Activated CD8-positive, alpha-beta T cell treated with anti-CD3 and anti-CD28 coated beads for 36 hours (primary cell): ENCODE measurements around the gene TMEM150B. TPM values are rescaled to one million over a fixed set of nuclear protein-coding genes. Genes with fewer than 3 reads are reported as not detected.

Experiments used
- ATAC-seq: fragments of 200-7000 bp; cut with Tn5 transposase; one replicate; pipeline ENCODE4 v1.10.0; 2021; ENCODE audit warnings: mild to moderate bottlenecking, moderate library complexity
- CTCF ChIA-PET: fragments of 350-600 bp; sonication (Branson Sonifier 250); formaldehyde crosslinking; loops from one replicate; lab custom pipeline; 2021; ENCODE audit warnings: antibody characterized with exemption; lab: Charles Lee
- POLR2A ChIA-PET: fragments of 350-600 bp; sonication (Branson Sonifier 250); formaldehyde crosslinking; loops from one replicate; lab custom pipeline; 2021; ENCODE audit warnings: antibody characterized with exemption; lab: Charles Lee
- DNase-seq: peaks from one replicate; pipeline ENCODE4 v3.0.0-alpha.2; 2020
- H3K27ac Mint-ChIP-seq: one replicate; pipeline ENCODE4 v1.8.0; 2021; ENCODE audit warnings: mild to moderate bottlenecking, mixed read lengths
- H3K27me3 Mint-ChIP-seq: one replicate; pipeline ENCODE4 v1.8.0; 2021; ENCODE audit warnings: mixed read lengths
- H3K36me3 Mint-ChIP-seq: one replicate; pipeline ENCODE4 v1.8.0; 2021; ENCODE audit warnings: low read depth, mixed read lengths
- H3K4me1 Mint-ChIP-seq: one replicate; pipeline ENCODE4 v1.8.0; 2021; ENCODE audit warnings: low read depth, mixed read lengths
- H3K4me3 Mint-ChIP-seq: one replicate; pipeline ENCODE4 v1.8.0; 2021; ENCODE audit warnings: mild to moderate bottlenecking, moderate library complexity, mixed read lengths
- H3K9me3 Mint-ChIP-seq: one replicate; pipeline ENCODE4 v1.8.0; 2021; ENCODE audit warnings: mixed read lengths
- intact Hi-C: fragments of 100-400 bp; cut with micrococcal nuclease; formaldehyde crosslinking; loops from one replicate; pipeline ENCODE4 v1.10.0; 2022
- total RNA-seq, 2 experiments: library from RNA; stranded (reverse); gene quantifications; one replicate each; pipeline ENCODE4 v1.2.3, GENCODE V29; 2021
- TF ChIP-seq, protein P1 (sequence below): fragments of 200-600 bp; IDR thresholded peaks from one replicate; pipeline ENCODE4 v1.8.0; 2022; ENCODE audit warnings: antibody characterized with exemption, mild to moderate bottlenecking

TMEM150B gene
- total RNA-seq, 2 experiments from 2014 or later = not detected

DNA sequence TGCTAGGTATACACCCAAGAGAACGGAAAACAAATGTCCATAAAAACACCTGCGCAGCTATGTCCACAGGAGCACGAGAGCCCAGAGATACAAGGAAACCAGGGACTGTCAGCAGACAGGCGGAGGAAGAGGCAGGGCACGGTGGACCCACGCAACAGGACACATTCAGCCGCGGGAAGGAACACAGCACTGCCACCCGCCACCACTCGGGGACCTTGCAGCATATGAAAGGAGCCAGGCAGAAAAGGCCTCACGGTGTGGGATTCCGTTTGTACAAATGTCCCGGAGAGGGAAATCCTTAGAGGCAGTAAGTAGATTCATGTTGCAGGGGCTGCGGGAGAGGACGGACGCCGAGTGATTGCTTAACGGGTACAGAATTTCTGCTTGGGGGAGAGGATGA is 53.0 kb downstream of the TMEM150B start:
- Mint-ChIP-seq H3K4me1 (peaks cover 5% of the 10 kb centered on the region), H3K36me3 (peaks cover 28% of the 10 kb centered on the region)
- POLR2A ChIA-PET = no interaction called here

DNA sequence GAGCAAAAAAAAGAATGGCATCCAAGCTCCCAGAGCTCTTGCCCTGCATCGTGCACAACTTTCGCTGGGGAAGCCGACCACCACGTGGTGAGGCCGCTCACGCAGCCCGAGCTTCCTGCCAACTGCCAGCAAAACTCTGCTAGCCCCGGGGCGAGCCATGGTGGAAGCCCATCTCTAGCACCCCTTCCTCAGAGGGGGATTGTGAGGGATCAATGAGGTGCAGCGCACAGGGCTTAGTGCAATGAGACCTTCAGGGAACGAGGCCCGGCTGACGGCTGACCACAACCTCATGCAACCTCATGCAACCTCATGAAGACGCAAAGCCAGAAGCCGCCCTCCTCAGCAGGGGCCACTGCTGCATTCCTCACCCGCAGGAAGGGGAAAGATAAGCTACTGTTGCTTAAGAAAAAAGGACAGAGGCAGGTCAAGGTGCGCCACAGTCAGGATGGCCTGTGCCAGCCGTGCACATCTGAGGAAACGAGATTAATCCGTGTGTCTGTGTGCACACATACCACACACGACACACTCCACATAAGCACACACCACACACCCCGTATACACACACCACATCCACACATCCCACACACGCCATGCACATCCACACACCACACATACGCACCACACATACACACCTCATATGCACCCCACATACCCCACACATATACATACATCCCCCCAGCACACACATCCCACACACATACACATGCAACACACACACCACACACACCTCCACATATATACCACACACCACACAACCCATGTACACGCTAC is 54.8 kb downstream of the TMEM150B start:
- TF ChIP-seq, protein P1, sequence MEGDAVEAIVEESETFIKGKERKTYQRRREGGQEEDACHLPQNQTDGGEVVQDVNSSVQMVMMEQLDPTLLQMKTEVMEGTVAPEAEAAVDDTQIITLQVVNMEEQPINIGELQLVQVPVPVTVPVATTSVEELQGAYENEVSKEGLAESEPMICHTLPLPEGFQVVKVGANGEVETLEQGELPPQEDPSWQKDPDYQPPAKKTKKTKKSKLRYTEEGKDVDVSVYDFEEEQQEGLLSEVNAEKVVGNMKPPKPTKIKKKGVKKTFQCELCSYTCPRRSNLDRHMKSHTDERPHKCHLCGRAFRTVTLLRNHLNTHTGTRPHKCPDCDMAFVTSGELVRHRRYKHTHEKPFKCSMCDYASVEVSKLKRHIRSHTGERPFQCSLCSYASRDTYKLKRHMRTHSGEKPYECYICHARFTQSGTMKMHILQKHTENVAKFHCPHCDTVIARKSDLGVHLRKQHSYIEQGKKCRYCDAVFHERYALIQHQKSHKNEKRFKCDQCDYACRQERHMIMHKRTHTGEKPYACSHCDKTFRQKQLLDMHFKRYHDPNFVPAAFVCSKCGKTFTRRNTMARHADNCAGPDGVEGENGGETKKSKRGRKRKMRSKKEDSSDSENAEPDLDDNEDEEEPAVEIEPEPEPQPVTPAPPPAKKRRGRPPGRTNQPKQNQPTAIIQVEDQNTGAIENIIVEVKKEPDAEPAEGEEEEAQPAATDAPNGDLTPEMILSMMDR = no peak
- Mint-ChIP-seq H3K4me1 (peaks cover 4% of the 10 kb centered on the region), H3K36me3 (peaks cover 34% of the 10 kb centered on the region), H3K9me3 (peaks cover 6% of the 10 kb centered on the region), H3K27ac (no peak overlapping the region), H3K27me3 (no peaks in the 10 kb centered on the region), H3K4me3 (no peak overlapping the region)
- ChIA-PET POLR2A (interaction anchor here (1.1 to 1.8 kb wide), 3 partner anchors 10 to 21 kb away, joined by 3 to 13 read pairs (median 3); partner anchors contain the start of genes HSPBP1 and PPP6R1), CTCF (no interaction called here)
- intact Hi-C loops = no loop called here
- no peak for ATAC-seq
- no peak for DNase-seq

More for the DNA sequence above, 53.0 kb downstream of the TMEM150B start:
- Mint-ChIP-seq H3K9me3 (no peaks in the 10 kb centered on the region), H3K27me3 (no peaks in the 10 kb centered on the region), H3K4me3 (no peak overlapping the region), H3K27ac (no peak overlapping the region)
- intact Hi-C loops = no loop called here
- DNase-seq (no peak), ATAC-seq (no peak)
- CTCF ChIA-PET = no interaction called here
- TF ChIP-seq, protein P1 = no peak

DNA sequence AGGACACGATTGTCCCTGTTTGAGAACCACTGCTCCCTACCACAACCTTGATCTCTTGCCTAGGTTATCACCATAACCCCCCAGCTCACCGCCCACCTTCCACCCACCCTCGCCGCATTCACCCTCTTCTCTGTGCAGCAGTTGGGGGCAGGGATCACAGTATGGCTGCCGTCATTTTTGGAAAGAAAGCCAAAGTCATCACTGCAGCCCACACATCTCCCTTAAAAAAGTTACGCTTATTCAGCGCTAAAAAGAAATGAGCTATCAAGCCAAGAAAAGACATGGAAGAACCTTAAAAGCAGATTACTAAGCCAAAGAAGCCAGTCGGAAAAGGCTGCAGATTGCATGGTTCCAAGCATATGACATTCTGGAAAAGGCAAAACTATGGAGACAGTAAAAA is 55.8 kb downstream of the TMEM150B start:
- Mint-ChIP-seq H3K4me1 (peaks cover 4% of the 10 kb centered on the region), H3K4me3 (no peak overlapping the region), H3K27me3 (no peaks in the 10 kb centered on the region), H3K36me3 (peaks cover 31% of the 10 kb centered on the region), H3K9me3 (peaks cover 6% of the 10 kb centered on the region), H3K27ac (no peak overlapping the region)
- DNase-seq (no peak), ATAC-seq (no peak)
- TF ChIP-seq, protein P1 = no peak
- intact Hi-C loops = no loop called here
- ChIA-PET CTCF (no interaction called here), POLR2A (interaction anchor here (0.8 to 1.8 kb wide), 3 partner anchors 9 to 58 kb away, joined by 3 to 13 read pairs (median 3); partner anchors contain the start of gene PPP6R1)

DNA sequence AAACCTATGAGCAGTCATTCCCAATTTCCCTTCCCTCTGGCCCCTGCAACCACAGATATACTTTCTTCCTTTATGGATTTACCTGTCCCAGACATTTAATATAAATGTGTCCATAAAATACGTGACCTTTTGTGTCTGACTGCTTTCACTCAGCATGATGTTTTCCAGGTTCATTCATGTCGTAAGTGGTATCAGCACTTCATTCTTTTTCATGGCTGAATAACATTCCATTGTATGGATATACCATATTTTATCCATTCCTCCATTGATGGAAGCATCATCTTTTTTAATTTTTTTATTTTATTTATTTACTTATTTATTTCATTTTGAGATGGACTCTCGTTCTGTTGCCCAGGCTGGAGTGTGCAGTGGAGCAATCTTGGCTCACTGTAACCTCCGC is 58.3 kb downstream of the TMEM150B start:
- ATAC-seq = no peak
- Mint-ChIP-seq H3K36me3 (peaks cover 32% of the 10 kb centered on the region), H3K4me1 (peaks cover 4% of the 10 kb centered on the region), H3K27ac (no peak overlapping the region), H3K27me3 (no peaks in the 10 kb centered on the region), H3K4me3 (no peak overlapping the region), H3K9me3 (peaks cover 6% of the 10 kb centered on the region)
- ChIA-PET CTCF (no interaction called here), POLR2A (no interaction called here)
- intact Hi-C loops = no loop called here
- no peak for DNase-seq
- TF ChIP-seq, protein P1 = no peak

DNA sequence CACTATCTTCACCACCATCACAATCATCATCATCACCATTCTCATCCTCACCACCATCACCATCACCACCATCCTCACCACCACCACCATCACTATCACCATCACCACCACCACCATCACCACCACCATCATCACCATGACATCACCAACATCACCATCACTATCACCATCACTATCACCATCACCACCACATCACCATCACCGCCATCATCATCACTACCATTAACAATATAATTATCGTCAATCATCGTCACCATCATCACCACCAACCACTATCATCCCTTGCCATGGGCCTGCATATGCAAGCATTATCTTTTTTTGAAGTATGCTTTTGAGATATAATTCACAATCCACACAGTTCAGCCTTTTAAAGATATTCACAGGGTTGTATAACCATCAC is 58.7 kb downstream of the TMEM150B start:
- Mint-ChIP-seq H3K27ac (no peak overlapping the region), H3K4me1 (peaks cover 4% of the 10 kb centered on the region), H3K9me3 (peaks cover 6% of the 10 kb centered on the region), H3K27me3 (no peaks in the 10 kb centered on the region), H3K4me3 (no peak overlapping the region), H3K36me3 (peaks cover 32% of the 10 kb centered on the region)
- intact Hi-C loops = no loop called here
- TF ChIP-seq, protein P1 = no peak
- ChIA-PET POLR2A (no interaction called here), CTCF (no interaction called here)
- no peak for ATAC-seq
- no peak for DNase-seq
